ENCODE data around the gene UROC1.

Gene UROC1

GRCh38 chr3:126452213-126452612 is 65.4 kb downstream of the UROC1 start:
- DNase-seq (ENCODE audit: low read depth): no peak
- H3K4me3 ChIP-seq (ENCODE audit: low read depth, low read length): no peak overlapping the region
- TF ChIP-seq CTCF (conservative IDR thresholded peaks at IDR 0.05; ENCODE audit: low read depth, low read length): no peak

GRCh38 chr3:126451511-126451910 is 66.1 kb downstream of the UROC1 start:
- H3K4me3 ChIP-seq (ENCODE audit: low read depth, low read length): no peak overlapping the region
- no peak for DNase-seq (ENCODE audit: low read depth)
- no peak for TF ChIP-seq CTCF (conservative IDR thresholded peaks at IDR 0.05; ENCODE audit: low read depth, low read length)

DNA sequence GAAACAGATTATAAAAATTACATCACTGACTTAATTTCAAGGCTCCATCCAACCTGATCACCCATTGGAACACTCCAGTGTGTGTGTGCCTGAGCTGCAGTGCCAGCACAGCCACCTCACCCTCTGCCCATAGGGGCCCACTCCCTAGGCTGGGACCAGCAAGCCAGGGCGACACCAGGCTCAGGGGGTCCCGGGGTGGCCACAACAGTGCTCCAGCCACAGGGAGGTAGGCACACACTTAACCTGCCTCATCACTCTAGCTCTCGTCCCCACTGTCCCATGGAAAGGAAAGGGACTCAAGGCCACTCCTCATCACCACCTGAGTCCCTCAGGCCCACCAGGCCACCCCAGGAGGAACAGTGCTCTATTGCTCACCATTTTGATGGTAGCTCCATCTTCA is 66.8 kb downstream of the UROC1 start:
- H3K4me3 ChIP-seq (ENCODE audit: low read depth, low read length): no peak overlapping the region
- no peak for DNase-seq (ENCODE audit: low read depth)
- no peak for TF ChIP-seq CTCF (conservative IDR thresholded peaks at IDR 0.05; ENCODE audit: low read depth, low read length)

GRCh38 chr3:126450219-126450618 is 67.4 kb downstream of the UROC1 start:
- H3K4me3 ChIP-seq (ENCODE audit: low read depth, low read length): no peak overlapping the region

GRCh38 chr3:126449621-126450051 is 67.9 kb downstream of the UROC1 start:
- TF ChIP-seq CTCF (conservative IDR thresholded peaks at IDR 0.05; ENCODE audit: low read depth, low read length): no peak
- DNase-seq (ENCODE audit: low read depth): no peak
- no peak overlapping the region for H3K4me3 ChIP-seq (ENCODE audit: low read depth, low read length)

More at GRCh38 chr3:126450219-126450618, 67.4 kb downstream of the UROC1 start:
- DNase-seq (ENCODE audit: low read depth): no peak
- TF ChIP-seq CTCF (conservative IDR thresholded peaks at IDR 0.05; ENCODE audit: low read depth, low read length): no peak

DNA sequence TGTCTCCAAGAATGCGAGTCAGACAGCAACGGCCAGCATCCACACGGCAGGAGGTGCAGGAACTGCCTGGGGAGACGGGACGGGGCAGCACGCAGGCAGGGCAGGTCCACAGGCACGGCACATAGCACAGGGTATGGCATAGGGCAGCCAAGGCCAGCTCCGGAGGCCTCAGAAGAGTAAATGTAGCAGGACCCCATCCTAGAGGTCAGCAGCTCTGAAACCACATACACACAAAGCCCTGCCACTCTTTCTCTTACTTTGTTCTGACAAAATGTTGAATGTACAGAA is 68.7 kb downstream of the UROC1 start:
- no peak for TF ChIP-seq CTCF (conservative IDR thresholded peaks at IDR 0.05; ENCODE audit: low read depth, low read length)
- DNase-seq (ENCODE audit: low read depth): peak; percentile 41

DNA sequence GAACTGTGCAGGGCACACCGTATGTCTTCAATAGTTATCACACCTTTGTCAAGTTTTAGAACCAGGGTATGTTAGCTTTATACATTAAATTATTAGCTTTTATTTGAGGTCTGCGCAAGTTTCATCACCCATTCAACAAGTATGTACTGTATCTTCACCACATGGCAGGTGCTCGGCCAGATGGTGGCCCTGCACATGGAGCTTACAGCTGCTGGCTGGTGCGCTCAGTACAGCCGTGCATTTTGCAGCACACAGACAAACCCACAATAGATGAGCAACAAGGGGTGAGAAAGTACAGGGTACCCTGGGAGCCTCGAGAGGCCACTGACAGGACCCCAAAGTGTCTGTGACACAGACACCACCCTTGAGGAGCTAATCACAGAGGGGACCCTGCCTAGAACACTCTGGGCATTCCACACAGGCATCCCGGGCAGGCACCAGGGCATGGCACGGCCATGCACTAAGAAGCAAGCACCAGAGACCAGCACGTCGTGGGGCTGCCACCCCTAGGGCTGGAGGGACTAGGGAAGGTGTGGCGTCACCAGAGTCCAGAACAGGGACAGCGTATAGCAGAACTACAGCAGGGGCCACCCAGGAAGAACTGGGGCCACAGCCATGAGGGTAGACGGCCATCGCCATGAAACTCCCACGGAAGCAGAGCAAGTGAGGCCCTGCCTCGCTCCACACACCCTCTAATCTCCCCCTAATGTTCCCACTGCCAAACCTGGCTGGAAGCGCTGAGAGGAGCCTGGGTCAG is 69.3 kb downstream of the UROC1 start:
- H3K4me3 ChIP-seq (ENCODE audit: low read depth, low read length): no peak overlapping the region
- no peak for TF ChIP-seq CTCF (conservative IDR thresholded peaks at IDR 0.05; ENCODE audit: low read depth, low read length)
- no peak for DNase-seq (ENCODE audit: low read depth)

More for the DNA sequence above, 68.7 kb downstream of the UROC1 start:
- no peak overlapping the region for H3K4me3 ChIP-seq (ENCODE audit: low read depth, low read length)
